Fibroblast of lung (primary cell): Measurements from ENCODE around the gene CCDC146.

Experiments used
- CTCF ChIP-seq, 2 donors: IDR thresholded peaks in 1 of 2; conservative IDR thresholded peaks in 1 of 2; 1 replicate in 1 of 2; 2 replicates in 1 of 2; pipeline ENCODE4 v1.5.1; 2011 to 2012; ENCODE audit warnings: low read length in 2 of 2, control low read depth in 1 of 2, inconsistent platforms in 1 of 2, low read depth in 1 of 2, mild to moderate bottlenecking in 1 of 2
- EZH2 ChIP-seq: IDR thresholded peaks from 2 replicates; pipeline ENCODE4 v1.5.1; 2012; ENCODE audit warnings: low read length, control low read depth, mild to moderate bottlenecking; ENCODE audit errors: missing control alignments

GRCh38 chr7:77330169-77330882 is 207.9 kb downstream of the CCDC146 start:
- TF ChIP-seq CTCF (conservative IDR thresholded peaks at IDR 0.05 in 1 of 2, IDR thresholded peaks at IDR 0.05 in 1 of 2; ENCODE audit: low read depth in 1 of 2, low read length in 2 of 2): no peak
- no peak for TF ChIP-seq EZH2
